ENCODE measurements around the gene IMPA2.

- TF ChIP-seq POLR2A (IDR thresholded peaks at IDR 0.05; ENCODE audit: low read length) = no peak
- TF ChIP-seq GATA1 (IDR thresholded peaks at IDR 0.05; ENCODE audit: low read depth, low read length) = no peak
Measured at GRCh38 chr18:12067671-12068070, 86.4 kb downstream of the IMPA2 start.
